Spleen (tissue), 11 donors: ENCODE data around the gene AHI1. TPM values are rescaled to one million over a fixed set of nuclear protein-coding genes. Genes with fewer than 3 reads are reported as not detected.

Experiments
- DNase-seq: peaks from one replicate; pipeline ENCODE4 v3.0.0-alpha.2; 2020
- H3K27ac ChIP-seq, 8 donors: fragments of 200-600 bp; sonication (generic) in 7 of 8; 1 replicate in 4 of 8; 2 replicates in 4 of 8; pipeline versions ENCODE4 v1.5.0 to v1.8.0; 2016 to 2021; ENCODE audit warnings: inconsistent platforms in 4 of 8, mild to moderate bottlenecking in 4 of 8, moderate library complexity in 1 of 8
- H3K27me3 ChIP-seq, 7 donors: fragments of 200-600 bp; sonication (generic) in 6 of 7; replicated peaks in 1 of 7; 1 replicate in 4 of 7; 2 replicates in 3 of 7; pipeline versions ENCODE4 v1.5.0 to v1.8.0; 2016 to 2021; ENCODE audit warnings: inconsistent platforms in 3 of 7, mild to moderate bottlenecking in 1 of 7
- H3K36me3 ChIP-seq, 6 donors: fragments of 200-600 bp; sonication (generic) in 5 of 6; 1 replicate in 4 of 6; 2 replicates in 2 of 6; pipeline versions ENCODE4 v1.5.0 to v1.8.0; 2016 to 2021; ENCODE audit warnings: inconsistent platforms in 2 of 6
- H3K4me1 ChIP-seq, 6 donors: fragments of 200-600 bp; sonication (generic) in 5 of 6; 1 replicate in 3 of 6; 2 replicates in 3 of 6; pipeline versions ENCODE4 v1.5.0 to v1.8.0; 2016 to 2021; ENCODE audit warnings: inconsistent platforms in 3 of 6
- H3K4me3 ChIP-seq, 8 donors: fragments of 200-600 bp; sonication (generic) in 7 of 8; 1 replicate in 4 of 8; 2 replicates in 4 of 8; pipeline versions ENCODE4 v1.5.0 to v1.8.0; 2016 to 2021; ENCODE audit warnings: inconsistent platforms in 4 of 8, mild to moderate bottlenecking in 4 of 8, moderate library complexity in 2 of 8
- H3K9me3 ChIP-seq, 8 donors: fragments of 200-600 bp; sonication (generic) in 7 of 8; 1 replicate in 4 of 8; 2 replicates in 4 of 8; pipeline versions ENCODE4 v1.5.0 to v1.8.0; 2016 to 2021; ENCODE audit warnings: inconsistent platforms in 4 of 8
- POLR2A ChIP-seq, 3 donors: fragments of 450-650 bp; IDR thresholded peaks; one replicate each; pipeline ENCODE4 v1.5.1; 2017; ENCODE audit warnings: antibody characterized with exemption in 3 of 3, mild to moderate bottlenecking in 1 of 3
- POLR2AphosphoS5 ChIP-seq, 3 donors: sonication (generic); formaldehyde crosslinking; IDR thresholded peaks; one replicate each; pipeline ENCODE4 v1.5.1; 2017; ENCODE audit warnings: antibody characterized with exemption in 3 of 3
- WGBS, 5 donors: extraction: QIAGEN DNeasy Blood & Tissue Kit in 3 of 5; methylation state at CpG; one replicate each; pipeline versions ENCODE4 v1.1.5 to v1.1.7; 2013 to 2018; 5-methylcytosine and 5-hydroxymethylcytosine counted together
- intact Hi-C: fragments of 100-400 bp; cut with DNase I; formaldehyde crosslinking; loops from one replicate; pipeline ENCODE4 v1.15.0; 2023; ENCODE audit warnings: low total_unique reads
- polyA plus RNA-seq, 3 donors: library from polyadenylated mRNA; stranded (reverse); fragments of 200-250 nt; gene quantifications; one replicate each; pipeline ENCODE4 v1.2.1, GENCODE V29; 2013
- total RNA-seq, 7 donors: library from RNA; depleted of rRNA in 3 of 7; stranded (reverse); fragments of >200 nt in 3 of 7; fragmentation: NEBNext Ultra II Directional in 4 of 7; extraction: Animal tissue kit (Norgen Biotek cat#: 25700) in 4 of 7; gene quantifications; one replicate each; pipeline versions ENCODE4 v1.1.0 to v1.2.1, GENCODE V29; 2016 to 2021
- TF ChIP-seq, protein P1 (sequence below), 11 experiments: fragments of 200-600 bp in 7 of 11; fragments of 450-650 bp in 4 of 11; sonication (generic) in 4 of 11; IDR thresholded peaks in 8 of 11; conservative IDR thresholded peaks in 3 of 11; 1 replicate in 7 of 11; 2 replicates in 4 of 11; pipeline versions ENCODE4 v1.4.0 to v1.8.0; 2016 to 2021; ENCODE audit warnings: antibody characterized with exemption in 11 of 11, inconsistent platforms in 4 of 11, mild to moderate bottlenecking in 1 of 11
- donor health status: healthy with polysubstance abuse.
- donor health status: DM: no; HTN: no; CAD: no; lungs with moderate emphysema.
- donor health status: DM: no; HTN: no; CAD: no.
- donor health status: Bipolar disorder and iron deficiency.
- donor health status: healthy.
- donor health status: DM: no; HTN: no; CAD: no.
- donor health status: DM: yes; HTN: yes; CAD: no.

The AHI1 gene
- total and polyA plus RNA-seq, 10 donors: 3.6 to 21.8 (median 16.9) TPM

DNA sequence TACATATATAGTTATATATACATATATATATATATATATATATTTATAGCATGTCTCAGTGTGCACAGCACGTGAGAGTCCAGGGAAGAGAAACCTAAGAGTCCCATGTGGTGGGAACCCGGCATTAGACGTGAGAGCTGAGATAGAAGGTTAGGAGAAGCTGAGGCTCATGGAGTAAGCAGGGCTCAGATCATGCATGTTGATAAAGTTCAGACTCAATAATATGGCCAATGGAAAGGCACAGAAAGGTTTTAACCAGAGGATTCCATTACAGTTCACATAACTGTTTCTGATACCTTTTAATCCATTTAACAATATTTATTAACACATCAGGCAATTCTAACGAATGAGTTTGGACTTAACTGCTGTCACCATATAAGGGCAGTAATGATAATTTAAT lies 173.0 kb downstream of the AHI1 start:
- no peak overlapping the region for H3K27ac ChIP-seq
- no peak for DNase-seq
- no peak overlapping the region for H3K4me3 ChIP-seq
- intact Hi-C loops: no loop called here
- WGBS, 5 donors: 90 to 95% (median 94%) methylated on average over 4 of the region's 4 CpGs
- H3K36me3 ChIP-seq: peaks cover 0 to 5% (median 0%) of the 10 kb centered on the region in 6 donors
- H3K4me1 ChIP-seq: peaks cover 0 to 39% (median 4%) of the 10 kb centered on the region in 6 donors
- H3K9me3 ChIP-seq: no peaks in the 10 kb centered on the region
- TF ChIP-seq POLR2AphosphoS5 (IDR thresholded peaks at IDR 0.05) (no peak), POLR2A (IDR thresholded peaks at IDR 0.05) (no peak)
- TF ChIP-seq, protein P1, sequence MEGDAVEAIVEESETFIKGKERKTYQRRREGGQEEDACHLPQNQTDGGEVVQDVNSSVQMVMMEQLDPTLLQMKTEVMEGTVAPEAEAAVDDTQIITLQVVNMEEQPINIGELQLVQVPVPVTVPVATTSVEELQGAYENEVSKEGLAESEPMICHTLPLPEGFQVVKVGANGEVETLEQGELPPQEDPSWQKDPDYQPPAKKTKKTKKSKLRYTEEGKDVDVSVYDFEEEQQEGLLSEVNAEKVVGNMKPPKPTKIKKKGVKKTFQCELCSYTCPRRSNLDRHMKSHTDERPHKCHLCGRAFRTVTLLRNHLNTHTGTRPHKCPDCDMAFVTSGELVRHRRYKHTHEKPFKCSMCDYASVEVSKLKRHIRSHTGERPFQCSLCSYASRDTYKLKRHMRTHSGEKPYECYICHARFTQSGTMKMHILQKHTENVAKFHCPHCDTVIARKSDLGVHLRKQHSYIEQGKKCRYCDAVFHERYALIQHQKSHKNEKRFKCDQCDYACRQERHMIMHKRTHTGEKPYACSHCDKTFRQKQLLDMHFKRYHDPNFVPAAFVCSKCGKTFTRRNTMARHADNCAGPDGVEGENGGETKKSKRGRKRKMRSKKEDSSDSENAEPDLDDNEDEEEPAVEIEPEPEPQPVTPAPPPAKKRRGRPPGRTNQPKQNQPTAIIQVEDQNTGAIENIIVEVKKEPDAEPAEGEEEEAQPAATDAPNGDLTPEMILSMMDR (IDR thresholded peaks at IDR 0.05 in 8 of 11, conservative IDR thresholded peaks at IDR 0.05 in 3 of 11): no peak
- H3K27me3 ChIP-seq: no peaks in the 10 kb centered on the region

DNA sequence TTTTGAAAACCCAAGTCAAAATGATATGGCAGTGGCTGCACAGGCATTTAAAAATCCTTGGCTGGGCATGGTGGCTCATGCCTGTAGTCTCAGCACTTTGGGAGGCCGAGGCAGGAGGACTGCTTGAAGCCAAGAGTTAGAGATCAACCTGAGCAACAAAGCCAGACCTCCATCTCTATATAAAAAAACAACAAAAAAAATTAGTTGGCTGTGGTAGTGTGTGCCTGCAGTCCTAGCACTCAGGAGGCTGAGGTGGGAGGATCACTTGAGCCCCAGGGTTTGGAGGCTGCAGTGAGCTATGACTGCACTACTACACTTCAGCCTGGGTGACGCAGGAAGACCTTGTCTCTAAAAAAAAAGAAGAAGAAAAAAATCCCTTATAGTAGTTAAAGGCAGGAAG lies 173.6 kb downstream of the AHI1 start:
- intact Hi-C loops: no loop called here
- no peak for DNase-seq
- H3K27ac ChIP-seq: no peak overlapping the region
- no peaks in the 10 kb centered on the region for H3K9me3 ChIP-seq
- H3K4me3 ChIP-seq: no peak overlapping the region
- WGBS, 5 donors: 44 to 86% (median 55%) methylated on average over 2 of the region's 2 CpGs
- peaks cover 0 to 5% (median 0%) of the 10 kb centered on the region in 6 donors for H3K36me3 ChIP-seq
- H3K27me3 ChIP-seq: no peaks in the 10 kb centered on the region
- no peak for TF ChIP-seq POLR2AphosphoS5 (IDR thresholded peaks at IDR 0.05)
- TF ChIP-seq, protein P1 (IDR thresholded peaks at IDR 0.05 in 8 of 11, conservative IDR thresholded peaks at IDR 0.05 in 3 of 11): no peak
- no peak for TF ChIP-seq POLR2A (IDR thresholded peaks at IDR 0.05)
- peaks cover 0 to 39% (median 4%) of the 10 kb centered on the region in 6 donors for H3K4me1 ChIP-seq

DNA sequence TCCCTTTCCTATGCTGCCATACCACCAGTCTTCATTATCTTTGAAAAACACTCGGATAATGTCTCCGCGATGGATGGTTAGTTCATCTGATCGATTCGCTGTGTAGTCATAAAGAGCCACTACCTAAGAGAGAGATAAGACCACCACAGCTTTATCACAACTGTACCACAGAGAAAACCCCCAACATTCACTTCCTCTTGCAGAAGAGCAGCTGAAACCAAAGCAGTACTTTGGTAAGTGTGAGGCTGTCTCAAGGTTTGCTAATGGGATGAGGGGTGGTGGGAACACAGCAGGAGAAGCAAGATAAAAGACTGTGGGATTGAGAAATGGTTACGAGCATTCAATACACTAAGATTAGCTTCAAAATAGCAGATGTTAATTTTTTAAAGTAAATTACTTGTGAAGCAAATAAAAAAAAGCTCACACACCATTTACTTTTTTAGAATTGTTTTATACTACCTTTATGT lies 174.3 kb downstream of the AHI1 start:
- Histone ChIP-seq H3K27ac (no peak overlapping the region), H3K4me1 (peaks cover 0 to 39% (median 4%) of the 10 kb centered on the region in 6 donors), H3K9me3 (no peaks in the 10 kb centered on the region), H3K27me3 (no peaks in the 10 kb centered on the region), H3K4me3 (no peak overlapping the region), H3K36me3 (peaks cover 0 to 7% (median 0%) of the 10 kb centered on the region in 6 donors)
- no peak for TF ChIP-seq POLR2AphosphoS5 (IDR thresholded peaks at IDR 0.05)
- TF ChIP-seq POLR2A (IDR thresholded peaks at IDR 0.05): no peak
- TF ChIP-seq, protein P1 (IDR thresholded peaks at IDR 0.05 in 8 of 11, conservative IDR thresholded peaks at IDR 0.05 in 3 of 11): no peak
- no peak for DNase-seq
- 20 to 55% (median 30%) methylated on average over 6 of the region's 6 CpGs for WGBS, 5 donors
- intact Hi-C loops: no loop called here

GRCh38 chr6:135322427-135323201 lies 174.9 kb downstream of the AHI1 start:
- no peak for TF ChIP-seq POLR2A (IDR thresholded peaks at IDR 0.05)
- no peak for TF ChIP-seq POLR2AphosphoS5 (IDR thresholded peaks at IDR 0.05)
- TF ChIP-seq, protein P1 (IDR thresholded peaks at IDR 0.05 in 8 of 11, conservative IDR thresholded peaks at IDR 0.05 in 3 of 11): no peak
- peaks cover 0 to 39% (median 4%) of the 10 kb centered on the region in 6 donors for H3K4me1 ChIP-seq
- H3K27ac ChIP-seq: no peak overlapping the region
- H3K4me3 ChIP-seq: no peak overlapping the region
- peaks cover 0 to 8% (median 0%) of the 10 kb centered on the region in 6 donors for H3K36me3 ChIP-seq
- H3K9me3 ChIP-seq: no peaks in the 10 kb centered on the region
- intact Hi-C loops: no loop called here
- WGBS, 5 donors: 46 to 62% (median 57%) methylated on average over 3 of the region's 3 CpGs
- H3K27me3 ChIP-seq: no peaks in the 10 kb centered on the region
- no peak for DNase-seq
